Measurements from ENCODE around the gene PDGFC.
"Not testable (repeated sequence)": the region's sequence is repeated elsewhere in the genome, so short reads cannot be mapped to it uniquely, and the experiment has no call there.

PDGFC gene

DNA sequence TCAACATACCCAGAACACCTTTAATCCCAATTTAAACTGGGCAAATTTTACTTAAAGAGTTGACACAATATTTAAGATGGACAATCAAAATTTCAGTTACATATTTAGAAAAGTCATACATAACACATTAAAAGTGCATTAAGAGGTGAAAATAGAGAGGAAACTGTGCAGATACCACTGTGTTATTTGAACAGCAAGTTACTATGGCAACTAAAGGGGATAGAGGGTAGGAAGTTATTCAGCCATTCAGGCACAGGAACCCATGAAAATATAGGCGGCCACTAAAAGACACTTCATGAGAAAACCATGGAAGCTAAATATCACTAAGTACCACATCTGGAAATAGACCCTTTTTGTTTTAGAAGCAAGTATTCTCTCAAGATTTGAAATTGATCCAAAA, 75.1 kb downstream of the PDGFC start:
- no peak for DNase-seq

DNA sequence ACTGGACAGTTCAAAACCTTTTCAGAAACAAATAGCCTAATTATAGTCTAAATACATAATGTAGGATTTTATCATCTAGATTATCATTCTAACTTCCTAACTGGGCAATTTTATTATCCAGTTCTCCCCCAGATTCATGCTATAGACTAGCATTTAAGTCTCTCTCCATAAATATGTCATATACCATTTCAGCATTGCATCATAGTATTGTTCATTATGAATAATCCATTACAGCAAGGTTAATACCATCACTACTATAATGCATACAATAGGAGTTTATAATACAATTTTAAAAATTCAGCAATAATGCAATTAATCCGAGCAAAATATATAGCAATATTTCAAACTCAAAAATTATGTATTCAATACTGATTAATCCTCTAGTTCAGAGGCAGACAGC, 77.4 kb downstream of the PDGFC start:
- no peak for DNase-seq

DNA sequence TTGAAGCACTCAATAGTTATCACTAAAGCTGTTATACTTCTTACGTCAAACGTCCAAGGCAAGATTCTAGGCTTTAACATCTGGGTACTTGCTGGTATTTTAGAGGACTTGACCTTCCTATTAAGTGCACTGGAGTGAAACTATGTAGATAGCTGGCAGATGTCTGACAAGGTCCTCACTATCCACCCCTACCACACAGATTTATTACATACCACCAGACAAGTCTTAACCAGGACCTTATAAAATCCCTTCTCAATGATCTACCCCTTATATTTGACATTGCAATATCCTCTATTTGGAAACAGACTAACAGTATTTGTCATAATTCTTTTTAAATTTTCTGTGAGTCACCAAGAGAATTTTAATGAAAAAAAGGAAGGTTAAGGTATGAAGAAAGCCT, 78.8 kb downstream of the PDGFC start:
- DNase-seq = no peak

DNA sequence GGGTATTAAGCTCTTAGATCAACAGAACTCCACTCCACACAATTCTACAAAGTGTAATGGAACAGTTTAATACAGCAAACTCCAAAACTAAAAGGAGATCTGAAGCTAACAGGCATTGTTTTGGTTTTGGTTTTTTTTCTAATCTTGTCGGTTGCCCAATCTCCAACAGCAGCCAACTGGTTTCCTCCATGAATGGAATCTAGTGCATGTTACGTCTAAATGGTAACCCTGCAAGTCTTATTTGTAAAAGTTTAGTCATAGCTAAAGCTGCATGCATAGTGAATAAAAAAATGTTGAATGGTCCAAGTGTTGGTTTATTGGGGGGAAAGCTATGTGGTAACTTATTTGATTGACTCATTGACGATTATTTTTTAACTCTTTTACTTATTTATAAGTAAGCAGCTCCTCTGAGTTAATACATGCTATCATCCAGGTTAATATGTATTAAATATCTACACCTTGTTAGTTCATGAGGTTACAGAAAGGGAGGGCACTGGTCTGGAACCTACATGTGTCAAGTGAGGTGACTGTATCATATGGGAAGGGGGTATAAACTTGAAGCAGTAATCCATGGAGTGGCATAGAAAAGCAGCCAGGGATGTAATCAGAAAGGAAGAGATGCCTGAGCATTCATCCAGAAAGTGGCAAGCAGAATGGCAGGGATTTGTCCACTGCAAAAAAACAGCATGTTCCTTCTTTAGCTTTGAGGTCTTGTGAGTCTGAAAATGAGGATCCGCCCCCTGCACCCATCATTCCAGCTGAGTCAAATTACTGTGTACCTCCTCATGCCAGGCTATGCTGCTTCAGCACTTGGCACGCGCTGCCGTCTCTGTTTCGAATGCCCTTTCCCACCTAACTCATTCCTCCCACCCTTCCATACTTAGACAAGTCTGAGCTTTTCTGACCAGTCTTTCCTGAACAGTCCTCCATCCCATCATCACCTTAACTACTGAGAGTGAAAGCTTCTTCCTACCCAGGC, 81.7 kb downstream of the PDGFC start:
- no peak for DNase-seq

DNA sequence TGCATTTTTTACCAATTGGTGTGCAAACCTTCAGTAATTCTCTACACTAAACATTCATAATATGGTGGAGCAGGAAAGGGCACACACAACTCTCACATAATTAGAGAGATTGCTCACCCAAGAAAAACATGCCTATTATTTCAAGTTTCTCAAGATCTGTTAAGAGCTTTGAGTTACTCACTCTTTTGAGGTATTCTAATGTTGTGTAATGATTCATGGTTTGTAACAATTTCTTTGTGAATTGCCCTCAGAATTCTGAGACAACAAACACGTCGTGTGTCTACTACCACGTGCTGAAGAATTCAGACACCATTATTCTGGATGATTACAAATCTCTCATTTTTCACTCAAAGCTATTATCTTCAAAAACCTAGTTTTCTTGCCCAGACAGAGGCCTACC, 82.8 kb downstream of the PDGFC start:
- DNase-seq = no peak

DNA sequence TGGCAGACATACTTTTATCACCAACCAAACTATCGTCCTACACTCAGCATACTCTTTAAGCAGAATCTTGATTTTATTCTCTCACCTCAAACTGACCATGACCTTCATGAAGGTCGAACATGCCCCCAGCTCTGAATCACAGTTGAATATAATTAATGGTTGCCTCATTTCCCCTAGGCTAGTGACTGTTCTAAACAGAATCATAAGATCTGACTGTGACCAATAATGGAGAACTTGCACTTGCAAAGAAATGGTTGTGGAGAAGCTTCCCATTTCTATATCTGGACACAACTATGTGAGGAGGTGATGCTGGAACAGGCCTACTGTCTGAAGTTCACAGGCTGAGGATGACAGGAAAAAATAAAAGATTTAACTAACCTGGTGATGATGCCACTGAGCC, 85.1 kb downstream of the PDGFC start:
- no peak for DNase-seq

DNA sequence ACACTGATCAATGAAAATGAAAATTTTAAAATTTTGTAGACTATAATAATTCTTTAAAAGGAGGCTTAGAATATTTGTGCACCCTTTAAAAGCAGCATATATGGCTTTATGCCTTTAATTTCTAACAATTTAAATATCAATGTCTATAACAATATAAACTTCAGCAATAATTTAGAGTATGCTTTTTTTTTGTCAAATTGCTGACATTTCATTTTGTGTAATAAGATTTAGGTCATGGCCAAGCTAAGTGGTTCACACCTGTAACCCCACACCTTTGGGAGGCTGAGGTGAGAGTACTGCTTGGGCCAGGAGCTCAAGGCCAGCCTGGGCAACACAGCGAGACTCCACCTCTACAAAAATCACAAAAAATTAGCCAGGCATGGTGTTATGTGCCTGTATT, 86.2 kb downstream of the PDGFC start:
- no peak for DNase-seq

DNA sequence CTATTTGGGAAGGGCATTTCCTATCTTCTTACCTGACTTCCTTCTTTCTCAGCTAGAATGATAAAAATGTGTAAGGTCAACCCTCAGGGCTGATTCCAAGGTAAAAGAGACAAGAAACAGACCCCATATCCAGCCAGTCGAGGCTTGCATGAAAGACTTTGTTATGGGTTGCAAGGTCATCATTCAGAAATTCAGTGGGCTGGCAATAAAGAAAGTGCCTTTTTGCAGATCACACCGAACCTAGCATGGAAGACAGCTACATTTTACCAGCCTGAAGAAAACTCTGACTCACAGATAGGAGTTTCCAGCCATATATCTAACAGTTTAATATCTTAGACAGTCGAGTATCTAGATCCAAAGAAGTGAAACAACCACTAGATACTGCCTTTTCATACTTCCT, 87.4 kb downstream of the PDGFC start:
- DNase-seq = no peak

DNA sequence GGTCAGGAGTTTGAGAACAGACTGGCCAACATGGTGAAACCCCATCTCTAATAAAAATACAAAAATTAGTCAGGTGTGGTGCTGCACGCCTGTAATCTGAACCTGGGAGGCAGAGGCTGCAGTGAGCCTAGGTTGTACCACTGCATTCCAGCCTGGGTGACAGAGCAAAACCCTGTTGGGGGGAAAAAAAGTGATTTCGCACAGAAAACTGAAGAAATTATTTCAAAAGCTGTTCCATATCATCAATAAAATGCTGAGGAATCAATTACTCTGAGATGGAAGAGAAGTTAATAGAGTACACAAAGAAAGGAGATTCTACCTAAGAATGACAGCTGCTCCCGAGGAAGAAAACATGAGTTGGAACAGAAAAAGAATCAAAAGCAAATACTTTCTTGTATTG, 95.9 kb downstream of the PDGFC start:
- no peak for DNase-seq

DNA sequence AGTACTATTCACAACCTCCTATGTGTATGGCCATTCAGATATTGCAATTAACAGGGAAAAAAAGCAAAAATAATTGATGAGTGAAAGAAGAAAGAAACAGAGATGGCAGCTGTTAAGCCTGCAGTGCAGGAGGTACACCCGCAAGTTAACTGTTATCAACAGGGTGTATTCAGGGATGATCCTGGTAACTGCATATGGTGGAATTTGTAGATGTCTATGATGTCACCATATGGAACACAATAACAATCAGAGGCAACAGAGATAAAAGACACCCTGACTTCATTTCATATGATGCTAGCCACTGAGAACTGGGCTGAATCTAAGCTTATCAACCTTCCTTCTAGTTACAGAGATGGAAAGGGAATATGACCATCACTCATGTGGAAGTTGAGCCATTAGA, 96.5 kb downstream of the PDGFC start:
- DNase-seq = no peak

DNA sequence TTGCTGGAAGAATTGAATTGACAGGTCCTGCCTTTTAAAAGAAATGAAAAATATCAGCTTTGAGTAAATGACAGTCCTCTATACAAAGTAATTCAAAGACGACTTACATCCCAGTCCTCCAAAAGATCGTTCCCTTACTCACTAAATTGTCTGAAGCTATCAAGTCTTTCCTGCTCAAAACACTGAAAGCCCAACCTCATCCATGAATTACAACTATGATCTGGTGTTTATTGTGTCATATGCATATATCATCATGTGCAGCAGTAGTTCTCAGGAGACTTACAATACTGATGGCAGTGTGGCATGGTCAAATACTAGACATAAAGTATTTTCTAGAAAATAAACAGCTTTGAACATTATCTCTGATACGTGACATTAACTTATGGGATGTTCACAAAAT, 97.8 kb downstream of the PDGFC start:
- DNase-seq = no peak

DNA sequence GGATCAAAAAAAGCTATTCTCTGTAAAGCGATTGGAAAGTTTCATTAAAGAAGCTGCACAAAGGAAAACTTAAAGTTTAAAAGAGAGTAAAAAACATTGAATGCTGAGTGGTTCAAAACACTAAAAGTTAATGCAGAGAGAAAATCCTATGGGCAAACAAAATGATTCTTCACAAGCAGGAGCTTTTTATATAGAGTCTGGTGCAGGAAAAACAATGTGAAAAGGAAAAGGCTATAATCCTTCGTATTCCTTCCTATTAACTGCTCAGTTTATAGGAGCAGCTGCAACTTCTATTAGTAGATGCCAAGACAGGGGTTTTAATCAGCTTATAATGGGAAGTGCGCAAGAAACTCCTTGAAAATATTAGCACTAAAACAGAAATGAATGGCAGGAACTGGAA, 100.7 kb downstream of the PDGFC start:
- DNase-seq = no peak

DNA sequence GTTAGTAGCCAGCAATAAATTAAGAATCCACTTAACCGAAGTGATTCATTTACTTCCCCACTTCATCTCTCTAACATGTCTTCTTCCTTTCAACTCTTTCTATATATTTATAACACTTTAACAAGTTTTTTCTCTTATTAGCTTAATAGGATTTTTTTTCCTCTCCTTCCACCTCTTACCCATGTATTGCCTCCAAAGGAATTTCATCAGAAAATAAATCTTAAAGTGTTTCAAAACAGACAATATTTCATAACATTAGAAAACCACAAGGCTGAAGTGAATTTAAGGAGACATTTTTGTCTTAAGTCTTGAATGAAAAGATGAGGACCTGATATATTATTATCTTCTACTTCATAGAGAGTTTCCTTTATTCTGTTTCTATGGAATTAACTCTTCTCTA, 101.5 kb downstream of the PDGFC start:
- DNase-seq = no peak

DNA sequence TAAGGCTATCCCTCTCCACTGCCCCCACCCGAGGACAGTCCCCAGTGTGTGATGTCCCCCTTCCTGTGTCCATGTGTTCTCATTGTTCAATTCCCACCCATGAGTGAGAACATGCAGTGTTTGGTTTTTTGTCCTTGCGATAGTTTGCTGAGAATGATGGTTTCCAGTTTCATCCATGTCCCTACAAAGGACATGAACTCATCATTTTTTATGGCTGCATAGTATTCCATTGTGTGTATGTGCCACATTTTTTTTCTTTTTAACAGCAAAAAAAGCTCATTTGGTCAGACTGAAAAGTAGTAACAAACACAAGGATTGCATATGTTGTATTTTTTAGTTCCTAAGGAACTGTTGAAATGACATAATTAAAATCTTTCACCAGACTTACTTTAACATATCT, 105.5 kb downstream of the PDGFC start:
- not testable (repeated sequence) for DNase-seq

DNA sequence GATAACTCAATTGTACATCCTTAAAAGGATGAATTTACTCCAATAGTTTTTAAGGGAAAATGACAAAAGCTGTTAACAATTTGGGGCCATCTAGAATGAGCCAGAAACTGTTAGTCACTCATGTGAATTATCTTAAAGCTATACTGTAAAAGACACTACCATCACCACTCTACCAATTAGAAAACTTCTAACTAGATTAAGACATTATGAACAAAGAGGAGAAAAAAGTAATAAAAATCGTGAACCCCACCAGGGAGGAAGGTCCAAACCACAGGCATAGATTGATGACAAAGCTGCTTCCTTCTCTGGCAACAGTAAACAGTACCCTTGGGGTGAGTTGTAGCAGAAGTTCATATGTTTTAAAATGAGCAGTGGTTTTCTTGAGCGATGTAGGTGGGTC, 106.1 kb downstream of the PDGFC start:
- DNase-seq = no peak

DNA sequence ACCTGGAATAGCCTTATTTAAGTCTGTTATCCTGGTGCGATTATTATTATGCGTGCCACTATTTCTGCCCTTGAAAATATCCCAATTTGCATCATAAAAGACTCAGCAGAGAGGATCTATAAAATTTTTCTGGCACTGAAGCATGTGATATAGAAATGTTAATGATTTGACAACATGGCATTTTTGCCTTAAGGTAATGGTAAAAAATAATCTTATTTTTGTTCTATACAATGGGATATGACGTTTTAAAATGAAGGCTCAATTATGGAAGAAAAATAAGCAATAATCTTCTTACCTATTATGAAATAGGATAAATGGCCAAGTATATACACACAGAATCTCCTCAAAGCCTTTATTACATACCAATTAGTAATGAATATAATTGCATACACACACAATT, 113.5 kb downstream of the PDGFC start:
- DNase-seq = no peak

DNA sequence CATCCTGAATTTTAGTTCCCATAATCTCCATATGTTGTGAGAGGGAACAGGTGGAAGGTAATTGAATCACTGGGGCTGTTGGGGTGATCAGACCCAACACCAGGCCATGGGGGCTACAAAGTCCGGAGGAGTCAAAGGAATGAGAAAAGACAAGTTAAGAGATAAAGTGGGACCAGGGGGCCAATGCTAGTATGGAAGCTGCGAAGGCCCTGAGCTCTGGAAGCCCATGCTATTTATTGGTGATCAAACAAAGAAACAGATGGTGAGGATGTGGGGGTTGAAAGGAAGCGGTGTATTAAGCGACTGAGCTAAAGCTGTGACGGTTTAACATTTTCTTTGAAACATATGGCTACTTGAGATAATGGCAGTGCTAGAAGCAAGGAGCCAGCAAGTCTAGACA, 132.8 kb downstream of the PDGFC start:
- DNase-seq = no peak

DNA sequence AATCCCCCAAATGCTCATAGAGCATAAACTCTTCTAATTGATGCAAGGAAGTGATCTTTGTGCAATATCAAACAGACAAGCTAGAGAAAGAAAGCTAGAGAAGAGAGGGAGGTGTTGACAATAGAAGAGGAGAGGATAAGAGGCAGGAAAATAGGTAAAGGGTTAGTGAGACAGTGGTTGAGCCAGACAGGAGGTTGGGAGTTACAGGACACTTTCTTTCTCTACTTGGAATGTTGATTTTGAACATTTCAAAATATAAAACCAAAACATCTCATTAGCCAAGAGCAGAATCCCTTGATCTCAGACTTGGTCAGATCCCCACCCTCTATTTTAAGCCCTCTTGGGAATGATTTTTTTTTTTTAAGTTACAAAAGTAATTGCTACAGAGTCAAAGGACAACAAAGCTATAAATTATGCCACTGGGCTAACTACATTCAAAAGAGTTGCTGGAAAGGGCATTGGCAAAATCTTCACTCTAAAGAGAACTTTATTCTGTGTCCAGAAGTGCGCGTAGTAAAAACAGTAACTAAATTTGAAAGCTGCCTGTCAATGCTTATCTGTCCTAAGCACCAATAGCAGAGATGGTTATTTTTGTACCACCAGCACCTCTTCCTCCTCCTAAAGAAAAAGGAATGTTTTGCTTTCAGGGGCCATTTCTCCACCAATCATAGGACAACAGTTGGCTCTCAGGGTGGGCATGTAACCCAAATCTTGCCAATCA, 133.8 kb downstream of the PDGFC start:
- DNase-seq = no peak

DNA sequence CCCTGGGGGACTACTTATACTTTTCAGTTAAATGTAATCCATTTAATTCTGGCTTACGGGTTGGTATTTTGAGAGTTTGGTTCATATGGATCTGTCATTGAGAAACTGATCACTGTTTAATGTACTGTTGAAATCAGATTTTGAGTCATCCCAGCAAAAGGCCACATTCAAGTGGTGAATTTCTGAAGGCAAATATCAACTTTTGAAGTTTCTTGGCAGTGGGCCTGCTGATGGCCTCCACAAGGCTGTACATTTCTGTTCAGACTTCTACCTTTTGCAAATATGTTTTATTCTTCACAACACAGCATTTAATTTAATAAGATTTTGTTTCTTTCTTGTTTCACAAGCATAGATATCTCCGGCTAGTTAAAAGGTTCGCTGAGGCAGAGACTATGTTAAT, 138.7 kb downstream of the PDGFC start:
- no peak for DNase-seq

DNA sequence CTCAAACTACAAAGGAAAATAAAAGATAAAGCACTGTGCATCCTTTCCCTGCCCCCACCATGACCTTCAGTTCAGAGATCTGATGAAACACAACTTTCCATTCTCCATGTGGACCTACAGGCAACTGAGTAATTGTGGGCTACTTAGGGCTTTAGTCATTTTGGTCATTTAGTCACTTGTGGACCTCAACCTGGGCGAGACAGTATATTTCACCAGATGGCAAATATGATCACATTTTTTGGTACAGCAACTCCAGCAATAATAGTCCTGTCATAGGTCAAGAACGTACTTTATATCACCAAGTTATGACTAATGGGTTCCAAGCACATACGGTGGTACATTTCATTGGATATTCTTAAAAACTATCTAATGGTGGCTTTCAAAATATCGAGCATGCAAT, 141.2 kb downstream of the PDGFC start:
- no peak for DNase-seq

DNA sequence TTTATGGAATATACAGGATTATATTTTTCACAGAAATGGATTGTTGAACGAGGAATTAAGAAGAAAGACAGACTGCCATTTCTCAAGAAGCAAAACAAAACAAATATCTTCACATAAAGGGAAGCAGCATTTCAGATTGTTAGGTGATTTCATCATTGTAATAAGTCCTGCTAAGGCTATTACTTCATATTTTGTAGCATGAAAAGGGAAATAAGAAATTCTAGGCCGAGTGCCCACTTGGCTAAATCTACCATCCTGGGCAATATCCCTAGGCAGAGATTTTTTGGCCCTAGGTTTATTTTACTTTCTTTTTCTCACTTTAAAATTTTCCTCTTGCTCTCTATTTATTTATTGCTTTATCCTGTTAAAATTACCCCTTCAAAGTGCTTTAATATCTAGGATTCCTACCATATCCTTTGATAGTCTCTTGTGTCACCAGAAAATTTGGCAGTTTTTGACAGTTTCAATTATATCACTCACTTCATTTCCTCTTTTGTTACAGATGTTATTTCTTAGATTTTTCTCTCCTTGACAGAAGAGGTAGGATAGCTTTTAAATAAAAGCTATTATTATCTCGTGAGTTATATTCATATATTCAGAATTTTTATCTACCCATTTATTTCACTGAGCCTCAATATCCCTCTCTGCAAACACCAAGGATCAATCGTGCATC, 142.3 kb downstream of the PDGFC start:
- no peak for DNase-seq

DNA sequence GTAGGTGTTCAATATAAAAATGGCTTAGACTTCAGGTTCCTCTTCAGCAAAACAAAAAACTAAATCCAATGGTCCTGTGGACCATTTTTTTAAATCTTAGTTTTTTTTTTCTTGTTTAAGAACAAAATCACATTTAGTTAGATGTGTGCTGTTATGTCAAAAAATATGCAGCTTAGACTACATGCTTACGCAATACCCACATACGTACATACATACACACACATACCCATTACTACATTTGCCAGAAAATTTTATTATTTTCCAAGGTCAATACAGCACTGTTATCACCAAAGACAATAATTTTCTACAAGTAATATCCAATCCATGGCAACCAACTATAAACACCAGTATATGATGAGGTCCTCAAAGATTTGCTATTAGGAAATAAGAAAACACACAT, 144.1 kb downstream of the PDGFC start:
- no peak for DNase-seq

DNA sequence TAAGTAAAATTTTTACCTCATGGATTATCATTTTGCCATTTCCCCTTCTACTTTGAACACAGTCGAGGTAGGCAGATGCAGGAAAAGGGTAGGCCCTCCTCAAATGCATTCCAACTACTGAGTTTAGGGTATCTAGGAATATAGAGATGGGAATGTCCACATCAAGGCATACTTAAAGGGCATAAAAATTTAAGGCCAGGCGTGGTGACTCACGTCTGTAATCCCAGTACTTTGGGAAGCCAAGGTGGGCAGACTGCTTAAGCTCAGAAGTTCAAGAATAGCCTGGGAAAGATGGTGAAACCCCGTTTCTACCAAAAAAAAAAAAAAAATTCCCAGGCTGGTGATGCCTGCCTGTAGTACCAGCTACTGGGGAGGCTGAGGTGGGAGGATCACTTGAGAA, 146.5 kb downstream of the PDGFC start:
- DNase-seq = no peak

All from NK-92 treated with Interleukin-12 subunit alpha and Interleukin-12 subunit beta, amount 100 ng/mL, for 24 hours (cell line).